GM19467 (cell line): ENCODE data around the gene GSK3B.

Source experiments
- ATAC-seq: cut with Tn5 transposase; IDR thresholded peaks from one replicate; pipeline ENCODE4 v1.9.1; 2021; ENCODE audit warnings: mild to moderate bottlenecking, moderate library complexity; ENCODE audit not compliant: unreplicated experiment

Gene GSK3B

DNA sequence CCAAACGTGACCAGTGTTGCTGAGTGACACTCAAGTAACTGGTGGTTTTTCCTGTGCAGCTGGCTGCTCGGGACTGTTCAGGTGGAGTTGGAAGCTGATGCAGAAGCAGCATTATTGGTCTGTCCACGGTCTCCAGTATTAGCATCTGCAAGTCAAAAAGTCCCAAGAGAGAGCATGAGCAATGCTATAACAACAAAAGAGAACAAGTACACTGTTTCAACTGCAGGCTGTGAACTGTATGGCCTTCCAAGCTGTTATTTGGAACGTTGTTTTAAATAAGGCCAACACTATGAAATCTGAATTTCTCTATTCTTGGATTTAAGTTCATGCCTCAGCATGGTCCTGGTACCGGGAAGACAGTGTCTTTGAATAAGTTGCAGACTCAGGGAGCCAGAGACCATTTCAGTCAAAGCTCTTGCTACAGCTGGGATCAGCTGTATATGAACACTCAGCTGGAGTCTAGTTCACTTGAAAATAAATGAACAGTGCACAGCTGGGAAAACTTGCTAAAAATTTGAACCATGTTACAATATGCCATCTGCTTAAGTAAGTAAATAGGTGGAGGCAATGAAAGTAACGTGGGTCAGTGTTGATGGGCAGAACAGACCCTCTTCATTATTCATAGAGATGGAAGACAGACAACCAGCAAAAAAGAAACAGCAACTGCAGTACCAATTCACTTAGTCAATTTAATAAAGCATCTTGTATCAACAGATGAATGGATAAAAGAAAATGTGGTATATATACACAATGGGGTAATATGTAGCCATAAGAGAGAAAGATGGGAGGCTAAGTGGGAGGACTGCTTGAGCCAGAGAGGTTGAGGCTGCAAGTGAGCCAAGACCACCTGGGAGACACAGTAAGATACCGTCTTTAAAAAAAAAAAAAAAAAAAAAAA is 267.3 kb downstream of the GSK3B start:
- no peak for ATAC-seq

DNA sequence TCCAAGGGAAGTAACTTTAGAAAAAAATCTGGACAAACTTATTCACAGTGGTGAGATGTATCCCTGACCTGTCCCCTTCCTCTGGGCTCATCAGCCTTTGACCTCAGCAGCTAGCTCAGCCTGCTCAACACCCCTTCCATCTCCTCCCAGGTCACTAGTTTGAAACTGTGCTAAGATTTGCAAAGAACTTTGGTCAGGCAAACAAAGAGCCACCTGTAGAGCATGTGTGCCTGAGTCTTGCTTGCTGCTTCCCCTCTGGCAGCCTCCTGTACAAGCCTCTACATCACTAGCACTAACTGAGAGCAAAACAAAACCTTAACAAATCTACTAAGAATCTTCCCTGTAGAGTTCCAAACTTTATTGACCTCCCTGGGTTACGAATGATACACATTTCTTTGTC is 268.4 kb downstream of the GSK3B start:
- no peak for ATAC-seq

GRCh38 chr3:119819806-119820205 is 274.4 kb downstream of the GSK3B start:
- ATAC-seq, result no peak

DNA sequence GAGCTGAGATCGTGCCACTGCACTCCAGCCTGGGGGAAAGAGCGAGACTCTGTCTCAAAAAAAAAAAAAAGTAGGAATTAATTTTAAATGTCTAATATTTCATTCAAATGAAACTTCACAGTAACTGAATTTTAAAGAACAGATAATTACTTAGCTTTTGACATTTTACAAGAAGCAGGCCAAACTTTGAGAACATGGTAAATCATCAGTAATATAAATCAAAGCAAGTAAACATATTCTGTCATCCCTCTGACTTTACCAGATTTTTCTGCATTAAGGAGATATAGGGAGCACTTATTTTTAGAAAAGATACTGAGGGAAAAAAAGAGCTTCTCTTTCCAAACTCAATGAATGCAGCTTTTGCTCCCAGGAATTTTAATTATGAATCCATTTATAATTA is 275.3 kb downstream of the GSK3B start:
- no peak for ATAC-seq

DNA sequence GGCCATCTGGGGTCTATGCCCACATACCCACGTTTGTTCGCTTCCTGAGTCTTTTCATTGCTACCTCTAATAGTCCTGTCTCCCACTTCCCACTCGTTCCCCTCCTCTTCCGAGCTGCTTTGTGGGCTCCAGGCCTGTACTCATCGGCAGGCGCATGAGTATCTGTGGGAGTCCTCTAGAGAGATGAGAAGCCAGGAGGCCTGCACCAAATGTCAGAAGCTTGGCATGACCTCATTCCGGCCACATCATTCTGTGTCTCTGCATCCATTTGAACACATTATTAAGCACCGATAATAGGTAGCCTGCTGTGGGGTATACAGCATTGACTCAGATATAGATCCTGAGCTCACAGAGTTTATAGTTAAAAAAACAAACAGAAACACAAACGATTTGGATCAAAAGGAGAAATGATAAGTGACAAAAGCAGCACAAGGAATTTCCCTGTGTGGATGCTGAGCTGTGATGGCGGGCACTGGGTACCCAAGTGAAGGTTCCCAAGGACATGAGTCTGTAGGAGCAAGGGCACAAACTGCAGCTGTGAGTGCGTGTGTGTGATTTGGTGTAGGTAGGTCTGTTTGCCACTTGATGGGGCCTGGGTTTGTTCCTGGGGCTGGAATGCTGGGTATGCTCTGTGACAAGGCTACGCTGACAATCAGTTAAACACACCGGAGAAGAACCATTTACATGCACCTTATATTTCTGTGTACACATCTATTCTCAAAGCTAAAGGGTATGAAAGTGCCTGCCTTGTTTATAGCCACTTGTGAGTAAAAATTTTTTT is 276.5 kb downstream of the GSK3B start:
- no peak for ATAC-seq

GRCh38 chr3:119817071-119817470 is 277.2 kb downstream of the GSK3B start:
- no peak for ATAC-seq

- no peak for ATAC-seq
Observed at GRCh38 chr3:119815716-119816115, 278.5 kb downstream of the GSK3B start.

- no peak for ATAC-seq
Observed at GRCh38 chr3:119812491-119813058, 281.7 kb downstream of the GSK3B start.

DNA sequence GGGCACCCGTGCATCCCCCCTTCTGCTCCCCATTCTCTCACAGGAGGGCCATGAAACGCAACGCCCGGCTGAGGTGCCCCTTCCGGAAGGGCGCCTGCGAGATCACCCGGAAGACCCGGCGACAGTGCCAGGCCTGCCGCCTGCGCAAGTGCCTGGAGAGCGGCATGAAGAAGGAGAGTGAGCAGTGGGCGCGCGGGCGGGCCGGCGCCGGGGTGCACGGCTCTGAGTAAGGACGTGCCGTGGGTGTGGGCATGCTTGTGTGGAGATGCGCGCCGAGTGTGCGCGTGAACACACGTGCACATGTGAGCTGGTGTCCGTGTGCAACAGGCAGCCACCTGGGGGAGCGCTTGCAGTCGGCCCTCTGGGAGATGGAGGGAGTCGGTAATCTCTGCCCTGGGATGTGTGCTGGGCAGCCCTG is 284.2 kb downstream of the GSK3B start:
- ATAC-seq, result peak; percentile 79

GRCh38 chr3:119809249-119810017 is 284.8 kb downstream of the GSK3B start:
- ATAC-seq, result peak; percentile 37

- ATAC-seq, result no peak
Observed at GRCh38 chr3:119808843-119809242, 285.4 kb downstream of the GSK3B start.

DNA sequence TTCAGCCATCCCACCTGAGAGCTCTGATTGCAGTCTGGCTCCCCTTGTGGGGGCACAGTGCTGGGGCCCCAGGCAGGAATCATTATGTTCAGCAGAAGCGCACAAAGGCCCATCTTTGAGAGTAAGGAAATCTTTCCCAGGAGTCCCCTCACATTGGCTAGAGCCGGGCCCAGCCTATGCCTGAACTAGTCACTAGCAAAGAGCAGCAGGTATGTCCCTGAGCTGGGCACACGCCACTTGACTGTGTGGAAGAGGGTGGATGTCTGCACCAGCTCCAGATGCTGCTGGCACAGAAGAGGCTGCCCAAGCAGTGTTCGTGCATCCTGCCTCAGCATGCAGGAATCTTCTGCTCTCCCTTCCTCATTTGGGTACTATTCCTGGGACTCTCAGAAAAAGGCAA is 286.0 kb downstream of the GSK3B start:
- ATAC-seq, result no peak

GRCh38 chr3:119800844-119801243 is 293.4 kb downstream of the GSK3B start:
- no peak for ATAC-seq

DNA sequence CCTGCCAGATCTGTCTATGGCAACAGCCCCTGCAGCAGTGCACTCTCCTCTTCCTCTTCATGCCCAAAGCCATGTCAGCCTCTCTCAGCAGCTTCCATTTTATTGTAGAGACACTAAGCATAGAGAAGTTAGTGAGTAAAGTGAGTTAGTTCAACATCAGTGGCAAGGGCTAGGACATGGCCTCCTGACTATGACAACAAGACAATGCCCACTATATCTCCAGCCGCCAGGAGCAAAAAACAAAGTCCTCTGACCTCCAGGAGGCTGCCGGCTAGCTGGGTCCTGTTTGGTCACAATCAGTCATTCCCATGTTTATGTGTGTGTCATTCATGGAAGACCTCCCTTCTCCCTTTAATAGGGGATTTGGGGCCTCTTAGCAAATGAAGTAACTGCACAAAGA is 297.5 kb downstream of the GSK3B start:
- no peak for ATAC-seq

GRCh38 chr3:119796368-119796767 is 297.9 kb downstream of the GSK3B start:
- ATAC-seq, result no peak

DNA sequence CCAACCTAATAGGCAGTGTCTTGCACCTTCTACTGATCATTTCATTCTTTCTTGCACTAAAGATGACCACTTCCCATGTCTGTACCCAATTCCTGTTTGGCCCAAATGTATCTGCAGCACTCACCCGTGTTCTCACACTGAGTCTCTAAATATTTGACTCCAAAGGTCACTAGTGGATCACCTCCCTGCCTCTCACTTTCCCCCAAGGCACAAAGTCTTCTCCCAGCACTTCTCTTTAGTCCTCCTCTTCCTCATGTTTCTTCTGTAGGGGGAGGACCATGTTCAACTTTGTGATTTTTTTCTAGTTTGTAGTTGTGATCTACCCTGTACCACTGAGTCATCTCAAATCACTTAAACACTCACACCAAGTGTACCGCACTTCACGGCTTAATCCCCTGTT is 298.4 kb downstream of the GSK3B start:
- no peak for ATAC-seq

- no peak for ATAC-seq
Observed at GRCh38 chr3:119794971-119795612, 299.2 kb downstream of the GSK3B start.

DNA sequence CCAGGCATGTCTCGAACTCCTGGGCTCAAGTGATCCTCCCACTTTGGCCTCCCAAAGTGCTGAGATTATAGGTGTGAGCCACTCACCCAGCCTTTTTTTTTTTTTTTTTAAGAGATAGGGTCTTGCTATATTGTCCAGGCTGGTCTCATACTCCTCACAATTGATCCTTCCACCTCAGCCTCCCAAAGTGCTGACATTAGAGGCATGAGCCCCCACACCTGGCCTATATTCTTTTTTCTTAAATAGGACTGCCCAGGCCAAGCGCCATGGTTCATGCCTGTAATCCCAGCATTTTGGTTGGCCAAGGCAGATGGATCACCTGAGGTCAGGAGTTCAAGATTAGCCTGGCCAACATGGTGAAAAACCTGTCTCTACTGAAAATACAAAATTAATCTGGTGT is 299.8 kb downstream of the GSK3B start:
- ATAC-seq, result no peak

DNA sequence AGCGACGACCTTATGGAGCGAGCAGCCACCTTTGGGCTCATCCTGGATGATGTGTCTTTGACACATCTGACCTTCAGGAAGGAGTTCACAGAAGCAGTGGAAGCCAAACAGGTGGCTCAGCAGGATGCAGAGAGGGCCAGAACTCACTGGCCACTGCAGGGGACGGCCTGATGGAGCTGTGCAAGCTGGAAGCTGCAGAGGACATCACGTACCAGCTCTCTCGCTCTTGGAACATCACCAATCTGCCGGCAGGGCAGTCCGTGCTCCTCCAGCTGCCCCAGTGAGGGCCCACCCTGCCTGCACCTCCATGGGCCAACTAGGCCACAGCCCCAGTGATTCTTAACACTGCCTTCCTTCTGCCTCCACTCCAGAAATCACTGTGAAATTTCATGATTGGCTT is 302.0 kb downstream of the GSK3B start:
- ATAC-seq, result no peak

- ATAC-seq, result no peak
Observed at GRCh38 chr3:119790369-119790768, 303.9 kb downstream of the GSK3B start.
